ENCODE results near the gene ZNF493.

DNA sequence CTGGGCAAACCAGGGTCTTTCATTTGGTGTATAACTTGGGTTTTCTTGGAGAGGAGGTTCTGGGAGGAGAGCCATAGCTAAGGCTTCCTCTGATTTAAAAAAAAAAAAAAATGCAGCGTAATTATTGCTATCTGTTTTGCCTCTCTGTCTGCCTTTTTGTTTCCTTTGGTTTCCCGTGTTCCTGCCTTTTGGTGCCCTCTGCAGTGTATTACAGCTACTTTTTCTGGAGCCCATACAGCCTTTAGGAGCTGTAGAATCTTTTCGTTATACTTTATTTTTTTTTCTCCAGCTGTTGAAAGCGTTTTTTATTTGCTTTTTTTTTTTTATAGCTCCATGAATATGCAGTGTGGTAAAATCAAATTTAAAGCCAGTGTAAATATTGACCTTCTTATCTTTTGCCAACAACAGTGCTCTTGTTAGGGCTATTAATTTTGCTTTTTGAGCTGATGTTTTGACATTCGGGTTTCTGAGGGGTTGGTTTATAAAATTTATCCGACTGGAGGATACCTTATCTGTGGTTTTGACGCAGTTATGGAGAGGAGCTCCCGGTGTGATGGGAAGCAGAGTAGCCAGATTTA, 38.1 kb downstream of the ZNF493 start:
- TF ChIP-seq, protein P1, sequence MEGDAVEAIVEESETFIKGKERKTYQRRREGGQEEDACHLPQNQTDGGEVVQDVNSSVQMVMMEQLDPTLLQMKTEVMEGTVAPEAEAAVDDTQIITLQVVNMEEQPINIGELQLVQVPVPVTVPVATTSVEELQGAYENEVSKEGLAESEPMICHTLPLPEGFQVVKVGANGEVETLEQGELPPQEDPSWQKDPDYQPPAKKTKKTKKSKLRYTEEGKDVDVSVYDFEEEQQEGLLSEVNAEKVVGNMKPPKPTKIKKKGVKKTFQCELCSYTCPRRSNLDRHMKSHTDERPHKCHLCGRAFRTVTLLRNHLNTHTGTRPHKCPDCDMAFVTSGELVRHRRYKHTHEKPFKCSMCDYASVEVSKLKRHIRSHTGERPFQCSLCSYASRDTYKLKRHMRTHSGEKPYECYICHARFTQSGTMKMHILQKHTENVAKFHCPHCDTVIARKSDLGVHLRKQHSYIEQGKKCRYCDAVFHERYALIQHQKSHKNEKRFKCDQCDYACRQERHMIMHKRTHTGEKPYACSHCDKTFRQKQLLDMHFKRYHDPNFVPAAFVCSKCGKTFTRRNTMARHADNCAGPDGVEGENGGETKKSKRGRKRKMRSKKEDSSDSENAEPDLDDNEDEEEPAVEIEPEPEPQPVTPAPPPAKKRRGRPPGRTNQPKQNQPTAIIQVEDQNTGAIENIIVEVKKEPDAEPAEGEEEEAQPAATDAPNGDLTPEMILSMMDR (IDR thresholded peaks at IDR 0.05) = no peak
- no peak for TF ChIP-seq POLR2A (IDR thresholded peaks at IDR 0.05)

Measured in esophagus squamous epithelium (tissue), 4 donors.